Keratinocyte (primary cell): ENCODE results near the gene SLC15A4. TPM values are rescaled to one million over a fixed set of nuclear protein-coding genes. Genes with fewer than 3 reads are reported as not detected.

ENCODE experiments used
- DNase-seq: peaks from one replicate; pipeline ENCODE4 v3.0.0-alpha.2; 2011; ENCODE audit warnings: low read depth, missing footprints, low spot score
- FAIRE-seq: peaks from 2 replicates; lab custom pipeline; 2011; peaks lifted over from hg19 to GRCh38; lab: Jason Lieb, UNC
- H2AFZ ChIP-seq: 2 replicates; pipeline ENCODE4 v1.6.0; 2012; ENCODE audit warnings: low read length, control low read depth, inconsistent platforms; ENCODE audit not compliant: control insufficient read depth
- H3K27ac ChIP-seq: 2 replicates; pipeline ENCODE4 v1.5.1; 2011; ENCODE audit warnings: low read length; ENCODE audit not compliant: control insufficient read depth, insufficient read depth
- H3K27me3 ChIP-seq: 3 replicates; pipeline ENCODE4 v1.6.0; 2011; ENCODE audit warnings: low read length; ENCODE audit not compliant: control insufficient read depth, insufficient read depth; ENCODE audit errors: extremely low read depth
- H3K36me3 ChIP-seq, 2 experiments: 2 replicates in 1 of 2; 3 replicates in 1 of 2; pipeline ENCODE4 v1.5.1; 2011; ENCODE audit warnings: low read length in 2 of 2, mild to moderate bottlenecking in 1 of 2; ENCODE audit not compliant: control insufficient read depth in 2 of 2, insufficient read depth in 2 of 2; ENCODE audit errors: extremely low read depth in 1 of 2
- H3K4me1 ChIP-seq: 3 replicates; pipeline ENCODE4 v1.5.1; 2011; ENCODE audit warnings: low read length; ENCODE audit not compliant: control insufficient read depth, insufficient read depth; ENCODE audit errors: extremely low read depth
- H3K4me2 ChIP-seq: 3 replicates; pipeline ENCODE4 v1.6.0; 2011; ENCODE audit warnings: low read depth, low read length; ENCODE audit not compliant: control insufficient read depth, insufficient read depth; ENCODE audit errors: extremely low read depth
- H3K4me3 ChIP-seq, 3 experiments: fragments of 200-600 bp in 1 of 3; sonication (generic) in 1 of 3; 2 replicates in 2 of 3; 3 replicates in 1 of 3; pipeline ENCODE4 v1.5.1; 2011 to 2016; ENCODE audit warnings: low read length in 3 of 3, mild to moderate bottlenecking in 3 of 3, control low read depth in 2 of 3, inconsistent platforms in 1 of 3, low read depth in 1 of 3, mixed read lengths in 1 of 3, mixed run types in 1 of 3, moderate library complexity in 1 of 3; ENCODE audit not compliant: control insufficient read depth in 2 of 3, insufficient read depth in 2 of 3; ENCODE audit errors: extremely low read depth in 1 of 3
- H3K79me2 ChIP-seq: 2 replicates; pipeline ENCODE4 v1.6.0; 2012; ENCODE audit warnings: low read length; ENCODE audit not compliant: control insufficient read depth, insufficient read depth
- H3K9ac ChIP-seq: 3 replicates; pipeline ENCODE4 v1.6.0; 2011; ENCODE audit warnings: low read length; ENCODE audit not compliant: control insufficient read depth, insufficient read depth; ENCODE audit errors: extremely low read depth
- H3K9me1 ChIP-seq: 3 replicates; pipeline ENCODE4 v1.6.0; 2011; ENCODE audit warnings: low read length; ENCODE audit not compliant: control insufficient read depth, insufficient read depth; ENCODE audit errors: extremely low read depth
- H3K9me3 ChIP-seq: 2 replicates; pipeline ENCODE4 v1.5.1; 2012; ENCODE audit warnings: low read depth, low read length; ENCODE audit not compliant: control insufficient read depth
- H4K20me1 ChIP-seq: 3 replicates; pipeline ENCODE4 v1.6.0; 2011; ENCODE audit warnings: low read length; ENCODE audit not compliant: control insufficient read depth, insufficient read depth; ENCODE audit errors: extremely low read depth
- EZH2 ChIP-seq: IDR thresholded peaks from one replicate; pipeline ENCODE4 v1.6.1; 2012; ENCODE audit warnings: inconsistent platforms, mild to moderate bottlenecking, low read length, moderate library complexity
- dilution Hi-C: fragments of 300-500 bp; cut with MboI; formaldehyde crosslinking; loops from one replicate; pipeline ENCODE4 v1.7.0; 2020; ENCODE audit warnings: low sequenced_read_pairs; ENCODE audit not compliant: extremely low pct_ligation_motif_present
- polyA plus RNA-seq, 5 experiments: library from polyadenylated mRNA; depleted of rRNA in 3 of 5; stranded (reverse) in 3 of 5; stranded (forward) in 1 of 5; unstranded in 1 of 5; fragments of >200 nt; gene quantifications; 1 replicate in 1 of 5; 2 replicates in 3 of 5; 3 replicates in 1 of 5; pipeline versions ENCODE4 v1.2.1 to v1.2.3, GENCODE V29; 2011 to 2012; ENCODE audit warnings: missing spikeins in 2 of 5, low read depth in 1 of 5, low replicate concordance in 1 of 5
- TF ChIP-seq, protein P1 (sequence below), 3 experiments: IDR thresholded peaks in 1 of 3; conservative IDR thresholded peaks in 1 of 3; optimal IDR thresholded peaks in 1 of 3; 2 replicates in 2 of 3; 3 replicates in 1 of 3; pipeline versions ENCODE3 to v1.5.1; 2011; ENCODE audit warnings: low read length in 3 of 3, mild to moderate bottlenecking in 3 of 3, moderate library complexity in 2 of 3, control low read depth in 1 of 3, inconsistent platforms in 1 of 3; ENCODE audit not compliant: insufficient read depth in 2 of 3; ENCODE audit errors: extremely low read depth in 1 of 3

Gene SLC15A4
- polyA plus RNA-seq, 1 donor (not counting 4 experiments of a cell fraction or from before 2014, with no cell fraction given) = 39.3 TPM

GRCh38 chr12:128810182-128811127 is 13.3 kb downstream of the SLC15A4 start:
- H3K4me2 ChIP-seq = no peak overlapping the region
- no peaks in the 10 kb centered on the region for H3K9me3 ChIP-seq
- H3K4me3 ChIP-seq = no peak overlapping the region
- no peak overlapping the region for H2AFZ ChIP-seq
- DNase-seq = no peak
- H4K20me1 ChIP-seq = peaks cover 4% of the 10 kb centered on the region
- H3K9ac ChIP-seq = no peak overlapping the region
- peaks cover 24 to 25% of the 10 kb centered on the region in 2 experiments for H3K36me3 ChIP-seq
- no peaks in the 10 kb centered on the region for H3K27me3 ChIP-seq
- H3K9me1 ChIP-seq = no peaks in the 10 kb centered on the region
- no peak overlapping the region for H3K27ac ChIP-seq
- peaks cover 73% of the 10 kb centered on the region for H3K79me2 ChIP-seq
- H3K4me1 ChIP-seq = no peaks in the 10 kb centered on the region
- dilution Hi-C loops = no loop called here
- FAIRE-seq = no peak
- no peak for TF ChIP-seq EZH2
- TF ChIP-seq, protein P1, sequence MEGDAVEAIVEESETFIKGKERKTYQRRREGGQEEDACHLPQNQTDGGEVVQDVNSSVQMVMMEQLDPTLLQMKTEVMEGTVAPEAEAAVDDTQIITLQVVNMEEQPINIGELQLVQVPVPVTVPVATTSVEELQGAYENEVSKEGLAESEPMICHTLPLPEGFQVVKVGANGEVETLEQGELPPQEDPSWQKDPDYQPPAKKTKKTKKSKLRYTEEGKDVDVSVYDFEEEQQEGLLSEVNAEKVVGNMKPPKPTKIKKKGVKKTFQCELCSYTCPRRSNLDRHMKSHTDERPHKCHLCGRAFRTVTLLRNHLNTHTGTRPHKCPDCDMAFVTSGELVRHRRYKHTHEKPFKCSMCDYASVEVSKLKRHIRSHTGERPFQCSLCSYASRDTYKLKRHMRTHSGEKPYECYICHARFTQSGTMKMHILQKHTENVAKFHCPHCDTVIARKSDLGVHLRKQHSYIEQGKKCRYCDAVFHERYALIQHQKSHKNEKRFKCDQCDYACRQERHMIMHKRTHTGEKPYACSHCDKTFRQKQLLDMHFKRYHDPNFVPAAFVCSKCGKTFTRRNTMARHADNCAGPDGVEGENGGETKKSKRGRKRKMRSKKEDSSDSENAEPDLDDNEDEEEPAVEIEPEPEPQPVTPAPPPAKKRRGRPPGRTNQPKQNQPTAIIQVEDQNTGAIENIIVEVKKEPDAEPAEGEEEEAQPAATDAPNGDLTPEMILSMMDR (optimal IDR thresholded peaks at IDR 0.05 in 1 of 3, IDR thresholded peaks at IDR 0.05 in 1 of 3, conservative IDR thresholded peaks at IDR 0.05 in 1 of 3; ENCODE audit: extremely low read depth in 1 of 3, insufficient read depth in 2 of 3, low read length in 3 of 3) = no peak

GRCh38 chr12:128808651-128809050 is 15.1 kb downstream of the SLC15A4 start:
- Histone ChIP-seq H3K27ac (no peak overlapping the region), H3K36me3 (peaks cover 20 to 22% of the 10 kb centered on the region in 2 experiments), H3K79me2 (peaks cover 68% of the 10 kb centered on the region), H3K4me1 (no peaks in the 10 kb centered on the region), H4K20me1 (peaks cover 4% of the 10 kb centered on the region), H3K9me1 (no peaks in the 10 kb centered on the region), H3K9ac (no peak overlapping the region), H3K27me3 (no peaks in the 10 kb centered on the region), H3K9me3 (no peaks in the 10 kb centered on the region), H3K4me2 (no peak overlapping the region), H3K4me3 (no peak overlapping the region), H2AFZ (no peak overlapping the region)
- dilution Hi-C loops = no loop called here
- FAIRE-seq (no peak), DNase-seq (no peak)
- TF ChIP-seq, protein P1 (optimal IDR thresholded peaks at IDR 0.05 in 1 of 3, IDR thresholded peaks at IDR 0.05 in 1 of 3, conservative IDR thresholded peaks at IDR 0.05 in 1 of 3; ENCODE audit: extremely low read depth in 1 of 3, insufficient read depth in 2 of 3, low read length in 3 of 3) = no peak
- no peak for TF ChIP-seq EZH2
